GM23338 (cell line): Measurements from ENCODE around the gene DNAH17. TPM values are rescaled to one million over a fixed set of nuclear protein-coding genes. Genes with fewer than 3 reads are reported as not detected.

ENCODE experiments used
- ATAC-seq: fragments of 200-7000 bp; cut with Tn5 transposase; 3 replicates; pipeline ENCODE4 v1.9.1; 2020
- DNase-seq: peaks from one replicate; pipeline ENCODE4 v3.0.0-alpha.2; 2015; ENCODE audit warnings: low spot score
- H2AFZ ChIP-seq: fragments of 200-600 bp; sonication (generic); 2 replicates; pipeline ENCODE4 v1.8.0; 2016; ENCODE audit warnings: antibody characterized with exemption, mild to moderate bottlenecking, moderate library complexity
- H3F3A ChIP-seq: fragments of 200-600 bp; sonication (generic); replicated peaks from 2 replicates; pipeline ENCODE4 v1.8.0; 2017; ENCODE audit warnings: antibody characterized with exemption, mixed run types, low read depth
- H3K27ac ChIP-seq: fragments of 200-600 bp; sonication (generic); 2 replicates; pipeline ENCODE4 v1.6.1; 2016; ENCODE audit warnings: low read depth
- H3K27me3 ChIP-seq: fragments of 200-600 bp; sonication (generic); 2 replicates; pipeline ENCODE4 v1.8.0; 2016; ENCODE audit warnings: mild to moderate bottlenecking, mixed run types, moderate library complexity; ENCODE audit not compliant: insufficient read depth
- H3K36me3 ChIP-seq: fragments of 200-600 bp; sonication (generic); 2 replicates; pipeline ENCODE4 v1.8.0; 2016; ENCODE audit warnings: mild to moderate bottlenecking; ENCODE audit not compliant: insufficient read depth
- H3K4me1 ChIP-seq: fragments of 200-600 bp; sonication (generic); 2 replicates; pipeline ENCODE4 v1.8.0; 2016; ENCODE audit warnings: mild to moderate bottlenecking, moderate library complexity; ENCODE audit not compliant: insufficient read depth
- H3K4me2 ChIP-seq: fragments of 200-600 bp; sonication (generic); 2 replicates; pipeline ENCODE4 v1.7.1; 2017; ENCODE audit warnings: mixed run types
- H3K4me3 ChIP-seq: fragments of 200-600 bp; sonication (generic); 2 replicates; pipeline ENCODE4 v1.6.1; 2016; ENCODE audit warnings: mixed run types
- H3K79me2 ChIP-seq: fragments of 200-600 bp; sonication (generic); replicated peaks from 2 replicates; pipeline ENCODE4 v1.8.0; 2017; ENCODE audit warnings: mild to moderate bottlenecking; ENCODE audit not compliant: insufficient read depth
- H3K9me2 ChIP-seq: fragments of 200-600 bp; sonication (generic); 2 replicates; pipeline ENCODE4 v1.8.0; 2017; ENCODE audit not compliant: insufficient read depth
- H4K20me1 ChIP-seq: fragments of 200-600 bp; sonication (generic); replicated peaks from 2 replicates; pipeline ENCODE4 v1.8.0; 2017; ENCODE audit warnings: mild to moderate bottlenecking; ENCODE audit not compliant: insufficient read depth
- H3K27ac Mint-ChIP-seq: 2 replicates; pipeline ENCODE4 v1.8.0; 2020; ENCODE audit warnings: inconsistent platforms, mild to moderate bottlenecking, moderate library complexity, mixed read lengths
- H3K27me3 Mint-ChIP-seq: 3 replicates; pipeline ENCODE4 v1.8.0; 2022; ENCODE audit warnings: low read depth, mild to moderate bottlenecking, moderate library complexity, mixed read lengths, inconsistent platforms; ENCODE audit not compliant: insufficient read depth, poor library complexity
- H3K36me3 Mint-ChIP-seq: 3 replicates; pipeline ENCODE4 v1.8.0; 2021; ENCODE audit warnings: low read depth, mild to moderate bottlenecking, inconsistent platforms, moderate library complexity, mixed read lengths
- H3K4me1 Mint-ChIP-seq: 3 replicates; pipeline ENCODE4 v1.8.0; 2020; ENCODE audit warnings: mild to moderate bottlenecking, inconsistent platforms, mixed read lengths
- H3K4me3 Mint-ChIP-seq: 3 replicates; pipeline ENCODE4 v1.8.0; 2021; ENCODE audit warnings: moderate library complexity, mild to moderate bottlenecking, inconsistent platforms, mixed read lengths
- H3K9me3 Mint-ChIP-seq: 3 replicates; pipeline ENCODE4 v1.8.0; 2020; ENCODE audit warnings: moderate library complexity, mild to moderate bottlenecking, inconsistent platforms, mixed read lengths
- CREB1 ChIP-seq: fragments of 250-450 bp; sonication (Bioruptor Pico); IDR thresholded peaks from 2 replicates; pipeline ENCODE4 v1.5.0; 2020; ENCODE audit warnings: low read depth, mild to moderate bottlenecking, moderate library complexity
- CTCF ChIP-seq, 2 experiments: fragments of 200-600 bp in 1 of 2; sonication (generic) in 1 of 2; conservative IDR thresholded peaks; 2 replicates each; pipeline versions ENCODE4 v1.5.1 to v1.6.1; 2016 to 2017; ENCODE audit warnings: antibody characterized with exemption in 2 of 2, low read depth in 2 of 2, mild to moderate bottlenecking in 2 of 2, moderate library complexity in 1 of 2
- EZH2 ChIP-seq: fragments of 200-600 bp; sonication (generic); IDR thresholded peaks from one replicate; pipeline ENCODE4 v1.8.0; 2017; ENCODE audit warnings: antibody characterized with exemption, mild to moderate bottlenecking, low read depth; ENCODE audit not compliant: unreplicated experiment
- EZH2phosphoT487 ChIP-seq: fragments of 200-600 bp; sonication (generic); IDR thresholded peaks from one replicate; pipeline ENCODE4 v1.8.1; 2018; ENCODE audit warnings: antibody characterized with exemption; ENCODE audit not compliant: unreplicated experiment
- JUNB ChIP-seq: IDR thresholded peaks from one replicate; pipeline ENCODE4 v1.6.1; 2016; ENCODE audit warnings: antibody characterized with exemption; ENCODE audit not compliant: unreplicated experiment
- NANOG ChIP-seq: IDR thresholded peaks from 2 replicates; pipeline ENCODE4 v1.6.1; 2016; ENCODE audit warnings: antibody characterized with exemption, borderline replicate concordance
- POLR2AphosphoS5 ChIP-seq: IDR thresholded peaks from 2 replicates; pipeline ENCODE4 v1.6.1; 2016; ENCODE audit warnings: antibody characterized with exemption, low read depth
- STAT1 ChIP-seq: IDR thresholded peaks from one replicate; pipeline ENCODE4 v1.6.1; 2016; ENCODE audit warnings: antibody characterized with exemption; ENCODE audit not compliant: unreplicated experiment
- ZNF114 ChIP-seq: fragments of 250-450 bp; sonication (Bioruptor Pico); IDR thresholded peaks from 2 replicates; pipeline ENCODE4 v1.5.0; 2020; ENCODE audit warnings: mild to moderate bottlenecking, moderate library complexity
- ZNF331 ChIP-seq: fragments of 250-450 bp; sonication (Bioruptor Pico); IDR thresholded peaks from 2 replicates; pipeline ENCODE4 v1.5.0; 2020; ENCODE audit warnings: low read depth, mild to moderate bottlenecking, moderate library complexity
- ZNF462 ChIP-seq: fragments of 250-450 bp; sonication (Bioruptor Pico); IDR thresholded peaks from 2 replicates; pipeline ENCODE4 v1.5.0; 2020; ENCODE audit warnings: mild to moderate bottlenecking, moderate library complexity
- polyA plus RNA-seq: library from polyadenylated mRNA; unstranded; fragments of >200 nt; fragmentation: Nextera tagmentation; extraction: Ambion mirVana; gene quantifications from 2 replicates; pipeline ENCODE4 v1.2.1, GENCODE V29; 2016
- total RNA-seq: library from RNA; depleted of rRNA; stranded (reverse); fragments of >200 nt; shearing (Covaris generic); gene quantifications from 2 replicates; pipeline ENCODE4 v1.2.3, GENCODE V29; 2014
- TF ChIP-seq, protein P1 (sequence below): IDR thresholded peaks from 2 replicates; pipeline ENCODE4 v1.6.1; 2016; ENCODE audit warnings: antibody characterized with exemption
- TF ChIP-seq, protein P2 (sequence below): IDR thresholded peaks from one replicate; pipeline ENCODE4 v1.6.1; 2018; ENCODE audit warnings: antibody characterized with exemption; ENCODE audit not compliant: unreplicated experiment

DNAH17 gene
- total and polyA plus RNA-seq, 2 experiments from 2014 or later: 0.59 to 2.0 TPM

- no peak for DNase-seq
- TF ChIP-seq CTCF (conservative IDR thresholded peaks at IDR 0.05; ENCODE audit: low read depth in 2 of 2) (no peak), EZH2phosphoT487 (no peak), JUNB (no peak), NANOG (no peak), STAT1 (no peak), POLR2AphosphoS5 (no peak), ZNF462 (CRISPR knock-in tag) (no peak), ZNF331 (CRISPR knock-in tag) (no peak), ZNF114 (CRISPR knock-in tag) (no peak), CREB1 (CRISPR knock-in tag) (no peak), EZH2 (no peak)
- TF ChIP-seq, protein P1, sequence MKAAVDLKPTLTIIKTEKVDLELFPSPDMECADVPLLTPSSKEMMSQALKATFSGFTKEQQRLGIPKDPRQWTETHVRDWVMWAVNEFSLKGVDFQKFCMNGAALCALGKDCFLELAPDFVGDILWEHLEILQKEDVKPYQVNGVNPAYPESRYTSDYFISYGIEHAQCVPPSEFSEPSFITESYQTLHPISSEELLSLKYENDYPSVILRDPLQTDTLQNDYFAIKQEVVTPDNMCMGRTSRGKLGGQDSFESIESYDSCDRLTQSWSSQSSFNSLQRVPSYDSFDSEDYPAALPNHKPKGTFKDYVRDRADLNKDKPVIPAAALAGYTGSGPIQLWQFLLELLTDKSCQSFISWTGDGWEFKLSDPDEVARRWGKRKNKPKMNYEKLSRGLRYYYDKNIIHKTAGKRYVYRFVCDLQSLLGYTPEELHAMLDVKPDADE: no peak
- TF ChIP-seq, protein P2, sequence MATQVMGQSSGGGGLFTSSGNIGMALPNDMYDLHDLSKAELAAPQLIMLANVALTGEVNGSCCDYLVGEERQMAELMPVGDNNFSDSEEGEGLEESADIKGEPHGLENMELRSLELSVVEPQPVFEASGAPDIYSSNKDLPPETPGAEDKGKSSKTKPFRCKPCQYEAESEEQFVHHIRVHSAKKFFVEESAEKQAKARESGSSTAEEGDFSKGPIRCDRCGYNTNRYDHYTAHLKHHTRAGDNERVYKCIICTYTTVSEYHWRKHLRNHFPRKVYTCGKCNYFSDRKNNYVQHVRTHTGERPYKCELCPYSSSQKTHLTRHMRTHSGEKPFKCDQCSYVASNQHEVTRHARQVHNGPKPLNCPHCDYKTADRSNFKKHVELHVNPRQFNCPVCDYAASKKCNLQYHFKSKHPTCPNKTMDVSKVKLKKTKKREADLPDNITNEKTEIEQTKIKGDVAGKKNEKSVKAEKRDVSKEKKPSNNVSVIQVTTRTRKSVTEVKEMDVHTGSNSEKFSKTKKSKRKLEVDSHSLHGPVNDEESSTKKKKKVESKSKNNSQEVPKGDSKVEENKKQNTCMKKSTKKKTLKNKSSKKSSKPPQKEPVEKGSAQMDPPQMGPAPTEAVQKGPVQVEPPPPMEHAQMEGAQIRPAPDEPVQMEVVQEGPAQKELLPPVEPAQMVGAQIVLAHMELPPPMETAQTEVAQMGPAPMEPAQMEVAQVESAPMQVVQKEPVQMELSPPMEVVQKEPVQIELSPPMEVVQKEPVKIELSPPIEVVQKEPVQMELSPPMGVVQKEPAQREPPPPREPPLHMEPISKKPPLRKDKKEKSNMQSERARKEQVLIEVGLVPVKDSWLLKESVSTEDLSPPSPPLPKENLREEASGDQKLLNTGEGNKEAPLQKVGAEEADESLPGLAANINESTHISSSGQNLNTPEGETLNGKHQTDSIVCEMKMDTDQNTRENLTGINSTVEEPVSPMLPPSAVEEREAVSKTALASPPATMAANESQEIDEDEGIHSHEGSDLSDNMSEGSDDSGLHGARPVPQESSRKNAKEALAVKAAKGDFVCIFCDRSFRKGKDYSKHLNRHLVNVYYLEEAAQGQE: no peak
These were observed 44.9 kb downstream of the DNAH17 start for GRCh38 chr17:78532311-78532710.

More at GRCh38 chr17:78532311-78532710, 44.9 kb downstream of the DNAH17 start:
- Histone ChIP-seq H2AFZ (no peak overlapping the region), H3K9me2 (no peaks in the 10 kb centered on the region), H4K20me1 (no peaks in the 10 kb centered on the region), H3F3A (no peaks in the 10 kb centered on the region), H3K27ac (no peak overlapping the region), H3K36me3 (no peaks in the 10 kb centered on the region), H3K4me1 (no peaks in the 10 kb centered on the region), H3K27me3 (no peaks in the 10 kb centered on the region), H3K4me3 (no peak overlapping the region), H3K79me2 (no peaks in the 10 kb centered on the region), H3K4me2 (no peak overlapping the region)
- Mint-ChIP-seq H3K4me3 (no peak overlapping the region), H3K36me3 (no peaks in the 10 kb centered on the region), H3K27ac (no peak overlapping the region), H3K4me1 (no peaks in the 10 kb centered on the region), H3K9me3 (no peaks in the 10 kb centered on the region), H3K27me3 (peaks cover 14% of the 10 kb centered on the region)
- no peak for ATAC-seq
